Measurements from ENCODE around the gene TBC1D5. TPM values are rescaled to one million over a fixed set of nuclear protein-coding genes. Genes with fewer than 3 reads are reported as not detected.

Gene TBC1D5
- total RNA-seq, 2 donors from 2014 or later: 46.8 to 71.1 TPM

- ATAC-seq (peak; percentile 83), DNase-seq (no peak)
- intact Hi-C loops (cut with DNase I): no loop called here
- Histone ChIP-seq H3K27ac (peak overlapping the region in 1 of 4 donors; percentile 48), H3K4me3 (no peak overlapping the region), H3K27me3 (no peaks in the 10 kb centered on the region), H3K9me3 (no peaks in the 10 kb centered on the region), H3K4me1 (peaks cover 16% of the 10 kb centered on the region), H3K36me3 (replicated peaks in 1 of 2; ENCODE audit: insufficient read depth in 1 of 2, low read depth in 2 of 2) (no peaks in the 10 kb centered on the region)
- TF ChIP-seq POLR2A (IDR thresholded peaks at IDR 0.05): no peak
- TF ChIP-seq CTCF (IDR thresholded peaks at IDR 0.05): no peak
- whole genome bisulfite sequencing, 2 donors: 19 to 46% methylated on average over 1 of the region's 1 CpG
Observed at GRCh38 chr3:17752876-17753631, 10.6 kb upstream of the TBC1D5 start.

GRCh38 chr3:17752436-17752835 lies 10.0 kb upstream of the TBC1D5 start:
- Histone ChIP-seq H3K9me3 (no peaks in the 10 kb centered on the region), H3K4me3 (no peak overlapping the region), H3K4me1 (peaks cover 16% of the 10 kb centered on the region), H3K36me3 (replicated peaks in 1 of 2; ENCODE audit: insufficient read depth in 1 of 2, low read depth in 2 of 2) (no peaks in the 10 kb centered on the region), H3K27ac (no peak overlapping the region), H3K27me3 (no peaks in the 10 kb centered on the region)
- intact Hi-C loops (cut with DNase I): no loop called here
- no peak for ATAC-seq
- TF ChIP-seq POLR2A (IDR thresholded peaks at IDR 0.05) (no peak), CTCF (IDR thresholded peaks at IDR 0.05) (no peak)
- WGBS, 2 donors: 64 to 97% methylated on average over 2 of the region's 2 CpGs
- DNase-seq: no peak

GRCh38 chr3:17749705-17750293 lies 7.4 kb upstream of the TBC1D5 start:
- no peak for TF ChIP-seq CTCF (IDR thresholded peaks at IDR 0.05)
- TF ChIP-seq POLR2A (IDR thresholded peaks at IDR 0.05): no peak
- Histone ChIP-seq H3K27me3 (no peaks in the 10 kb centered on the region), H3K4me3 (no peak overlapping the region), H3K9me3 (no peaks in the 10 kb centered on the region), H3K36me3 (replicated peaks in 1 of 2; ENCODE audit: insufficient read depth in 1 of 2, low read depth in 2 of 2) (no peaks in the 10 kb centered on the region), H3K4me1 (peaks cover 21% of the 10 kb centered on the region), H3K27ac (no peak overlapping the region)
- 49 to 62% methylated on average over 3 of the region's 3 CpGs for WGBS, 2 donors
- intact Hi-C loops (cut with DNase I): no loop called here
- ATAC-seq (no peak), DNase-seq (no peak)

- Histone ChIP-seq H3K4me1 (peaks cover 21% of the 10 kb centered on the region), H3K36me3 (replicated peaks in 1 of 2; ENCODE audit: insufficient read depth in 1 of 2, low read depth in 2 of 2) (no peaks in the 10 kb centered on the region), H3K27ac (no peak overlapping the region), H3K4me3 (no peak overlapping the region), H3K9me3 (no peaks in the 10 kb centered on the region), H3K27me3 (no peaks in the 10 kb centered on the region)
- ATAC-seq (no peak), DNase-seq (no peak)
- intact Hi-C loops (cut with DNase I): no loop called here
- TF ChIP-seq POLR2A (IDR thresholded peaks at IDR 0.05): no peak
- no peak for TF ChIP-seq CTCF (IDR thresholded peaks at IDR 0.05)
- WGBS, 2 donors: 93 to 100% methylated on average over 1 of the region's 1 CpG
Observed at GRCh38 chr3:17749281-17749680, 6.8 kb upstream of the TBC1D5 start.

- H3K27ac ChIP-seq: no peak overlapping the region
- 67 to 73% methylated on average over 6 of the region's 6 CpGs for WGBS, 2 donors
- H3K4me1 ChIP-seq: peaks cover 16% of the 10 kb centered on the region
- no peaks in the 10 kb centered on the region for H3K27me3 ChIP-seq
- no peak for DNase-seq
- no peaks in the 10 kb centered on the region for H3K36me3 ChIP-seq (replicated peaks in 1 of 2; ENCODE audit: insufficient read depth in 1 of 2, low read depth in 2 of 2)
- no peak overlapping the region for H3K4me3 ChIP-seq
- no peak for TF ChIP-seq CTCF (IDR thresholded peaks at IDR 0.05)
- TF ChIP-seq POLR2A (IDR thresholded peaks at IDR 0.05): no peak
- no peaks in the 10 kb centered on the region for H3K9me3 ChIP-seq
- no peak for ATAC-seq
- intact Hi-C loops (cut with DNase I): no loop called here
Observed at GRCh38 chr3:17747890-17748247, 5.4 kb upstream of the TBC1D5 start.
